HepG2 (cell line): Measurements from ENCODE around the gene TMEM41B. TPM values are rescaled to one million over a fixed set of nuclear protein-coding genes. Genes with fewer than 3 reads are reported as not detected.

Experiments used
- BCL3 ChIP-seq: sonication (generic); formaldehyde crosslinking; IDR thresholded peaks from 2 replicates; pipeline ENCODE4 v1.5.1; 2020; ENCODE audit warnings: mild to moderate bottlenecking, missing genetic modification reagents, moderate library complexity
- EZH2 ChIP-seq: conservative IDR thresholded peaks from 2 replicates; pipeline ENCODE4 v1.6.1; 2012; ENCODE audit warnings: mild to moderate bottlenecking, low read depth, low read length, moderate library complexity
- FOXC1 ChIP-seq: sonication (generic); formaldehyde crosslinking; IDR thresholded peaks from 2 replicates; pipeline ENCODE4 v1.8.0; 2022; ENCODE audit warnings: mild to moderate bottlenecking, missing genetic modification reagents, borderline replicate concordance
- FOXO1 ChIP-seq: sonication (generic); formaldehyde crosslinking; IDR thresholded peaks from 2 replicates; pipeline ENCODE4 v1.4.0; 2020; ENCODE audit warnings: missing genetic modification reagents
- HMGA1 ChIP-seq: sonication (generic); formaldehyde crosslinking; conservative IDR thresholded peaks from 2 replicates; pipeline ENCODE4 v1.4.0; 2020; ENCODE audit warnings: missing genetic modification reagents
- NCOA5 ChIP-seq: sonication (generic); formaldehyde crosslinking; IDR thresholded peaks from 2 replicates; pipeline ENCODE4 v1.4.0; 2020; ENCODE audit warnings: missing genetic modification reagents
- PCBP2 ChIP-seq: fragments of 200-400 bp; formaldehyde crosslinking; optimal IDR thresholded peaks from 2 replicates; pipeline ENCODE3; 2018; ENCODE audit warnings: low read length, low read depth; ENCODE audit not compliant: poor library complexity, severe bottlenecking
- PHF5A ChIP-seq: IDR thresholded peaks from one replicate; pipeline ENCODE4 v1.6.1; 2018; ENCODE audit warnings: low read depth, missing genetic modification reagents; ENCODE audit not compliant: unreplicated experiment
- SAFB2 ChIP-seq: sonication (generic); formaldehyde crosslinking; IDR thresholded peaks from 2 replicates; pipeline ENCODE4 v1.5.1; 2020; ENCODE audit warnings: missing genetic modification reagents, low read depth, mild to moderate bottlenecking, borderline replicate concordance
- U2AF2 ChIP-seq: fragments of 200-400 bp; formaldehyde crosslinking; IDR thresholded peaks from 2 replicates; pipeline ENCODE4 v1.6.1; 2017; ENCODE audit warnings: low read depth, mild to moderate bottlenecking, low read length
- ZBTB7B ChIP-seq: sonication (generic); formaldehyde crosslinking; IDR thresholded peaks from 2 replicates; pipeline ENCODE4 v1.4.0; 2020; ENCODE audit warnings: missing genetic modification reagents
- ZKSCAN1 ChIP-seq: fragments of 150-350 bp; IDR thresholded peaks from 2 replicates; pipeline ENCODE4 v1.6.1; 2014; ENCODE audit warnings: low read length
- ZNF569 ChIP-seq: sonication (generic); formaldehyde crosslinking; IDR thresholded peaks from 2 replicates; pipeline ENCODE4 v1.5.0; 2020; ENCODE audit warnings: mild to moderate bottlenecking, missing genetic modification reagents, moderate library complexity, borderline replicate concordance
- ZNF703 ChIP-seq: sonication (generic); formaldehyde crosslinking; IDR thresholded peaks from 2 replicates; pipeline ENCODE4 v1.5.1; 2020; ENCODE audit warnings: missing genetic modification reagents, mild to moderate bottlenecking, moderate library complexity, borderline replicate concordance
- ZNF780A ChIP-seq: sonication (generic); formaldehyde crosslinking; IDR thresholded peaks from 2 replicates; pipeline ENCODE4 v1.8.0; 2022; ENCODE audit warnings: mild to moderate bottlenecking, missing genetic modification reagents, moderate library complexity
- polyA plus RNA-seq, 8 experiments: library from polyadenylated mRNA; depleted of rRNA in 3 of 8; stranded (reverse) in 7 of 8; unstranded in 1 of 8; fragments of >200 nt; fragmentation: Illumina TruSeq in 4 of 8; extraction: Trizol in 4 of 8; gene quantifications; 2 replicates each; pipeline versions ENCODE4 v1.2.1 to v1.2.3, GENCODE V29; 2011 to 2016; ENCODE audit warnings: low read depth in 4 of 8, missing spikeins in 1 of 8, mixed read lengths in 1 of 8; ENCODE audit not compliant: insufficient read depth in 1 of 8
- total RNA-seq, 5 experiments: library from RNA; depleted of rRNA; stranded (reverse); fragments of >200 nt; fragmentation: Illumina TruSeq; extraction: Trizol; gene quantifications; 2 replicates each; pipeline ENCODE4 v1.2.3, GENCODE V29; 2016; ENCODE audit warnings: low read depth in 1 of 5
- TF ChIP-seq, protein P1 (sequence below): sonication (generic); formaldehyde crosslinking; IDR thresholded peaks from 2 replicates; pipeline ENCODE4 v1.4.0; 2020; ENCODE audit warnings: missing genetic modification reagents
- TF ChIP-seq, protein P2 (sequence below): sonication (generic); formaldehyde crosslinking; IDR thresholded peaks from 2 replicates; pipeline ENCODE4 v1.4.0; 2020; ENCODE audit warnings: missing genetic modification reagents, borderline replicate concordance
- TF ChIP-seq, protein P3 (sequence below): sonication (generic); formaldehyde crosslinking; IDR thresholded peaks from 2 replicates; pipeline ENCODE4 v1.4.0; 2020; ENCODE audit warnings: missing genetic modification reagents
- TF ChIP-seq, protein P4 (sequence below): sonication (generic); formaldehyde crosslinking; IDR thresholded peaks from 2 replicates; pipeline ENCODE4 v1.4.0; 2020; ENCODE audit warnings: missing genetic modification reagents; ENCODE audit errors: not compliant biosample characterization
- TF ChIP-seq, protein P5 (sequence below): sonication (generic); formaldehyde crosslinking; IDR thresholded peaks from 2 replicates; pipeline ENCODE4 v1.8.1; 2023; ENCODE audit warnings: mild to moderate bottlenecking, missing genetic modification reagents, borderline replicate concordance

Gene TMEM41B
- total and polyA plus RNA-seq, 2 of the 13 experiments (the other 11 are each of a cell fraction or from before 2014, with no cell fraction given) = 36.8 to 48.1 TPM

GRCh38 chr11:9314291-9315077 is at the start of gene TMEM41B (continued):
- no peak for TF ChIP-seq ZKSCAN1
- no peak for TF ChIP-seq PHF5A
- no peak for TF ChIP-seq HMGA1 (CRISPR knock-in tag)
- peak; percentile 86 for TF ChIP-seq BCL3 (CRISPR knock-in tag)
- TF ChIP-seq, protein P1, sequence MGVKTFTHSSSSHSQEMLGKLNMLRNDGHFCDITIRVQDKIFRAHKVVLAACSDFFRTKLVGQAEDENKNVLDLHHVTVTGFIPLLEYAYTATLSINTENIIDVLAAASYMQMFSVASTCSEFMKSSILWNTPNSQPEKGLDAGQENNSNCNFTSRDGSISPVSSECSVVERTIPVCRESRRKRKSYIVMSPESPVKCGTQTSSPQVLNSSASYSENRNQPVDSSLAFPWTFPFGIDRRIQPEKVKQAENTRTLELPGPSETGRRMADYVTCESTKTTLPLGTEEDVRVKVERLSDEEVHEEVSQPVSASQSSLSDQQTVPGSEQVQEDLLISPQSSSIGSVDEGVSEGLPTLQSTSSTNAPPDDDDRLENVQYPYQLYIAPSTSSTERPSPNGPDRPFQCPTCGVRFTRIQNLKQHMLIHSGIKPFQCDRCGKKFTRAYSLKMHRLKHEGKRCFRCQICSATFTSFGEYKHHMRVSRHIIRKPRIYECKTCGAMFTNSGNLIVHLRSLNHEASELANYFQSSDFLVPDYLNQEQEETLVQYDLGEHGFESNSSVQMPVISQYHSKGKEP = 0 out of 2 replicates have a peak, but pooled peaks have one; percentile 34
- no peak for TF ChIP-seq ZNF703 (CRISPR knock-in tag)
- TF ChIP-seq, protein P2, sequence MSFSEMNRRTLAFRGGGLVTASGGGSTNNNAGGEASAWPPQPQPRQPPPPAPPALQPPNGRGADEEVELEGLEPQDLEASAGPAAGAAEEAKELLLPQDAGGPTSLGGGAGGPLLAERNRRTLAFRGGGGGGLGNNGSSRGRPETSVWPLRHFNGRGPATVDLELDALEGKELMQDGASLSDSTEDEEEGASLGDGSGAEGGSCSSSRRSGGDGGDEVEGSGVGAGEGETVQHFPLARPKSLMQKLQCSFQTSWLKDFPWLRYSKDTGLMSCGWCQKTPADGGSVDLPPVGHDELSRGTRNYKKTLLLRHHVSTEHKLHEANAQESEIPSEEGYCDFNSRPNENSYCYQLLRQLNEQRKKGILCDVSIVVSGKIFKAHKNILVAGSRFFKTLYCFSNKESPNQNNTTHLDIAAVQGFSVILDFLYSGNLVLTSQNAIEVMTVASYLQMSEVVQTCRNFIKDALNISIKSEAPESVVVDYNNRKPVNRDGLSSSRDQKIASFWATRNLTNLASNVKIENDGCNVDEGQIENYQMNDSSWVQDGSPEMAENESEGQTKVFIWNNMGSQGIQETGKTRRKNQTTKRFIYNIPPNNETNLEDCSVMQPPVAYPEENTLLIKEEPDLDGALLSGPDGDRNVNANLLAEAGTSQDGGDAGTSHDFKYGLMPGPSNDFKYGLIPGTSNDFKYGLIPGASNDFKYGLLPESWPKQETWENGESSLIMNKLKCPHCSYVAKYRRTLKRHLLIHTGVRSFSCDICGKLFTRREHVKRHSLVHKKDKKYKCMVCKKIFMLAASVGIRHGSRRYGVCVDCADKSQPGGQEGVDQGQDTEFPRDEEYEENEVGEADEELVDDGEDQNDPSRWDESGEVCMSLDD (CRISPR knock-in tag) = peak; percentile 66
- TF ChIP-seq U2AF2 = no peak
- TF ChIP-seq ZBTB7B (CRISPR knock-in tag) = peak; percentile 96
- TF ChIP-seq, protein P3, sequence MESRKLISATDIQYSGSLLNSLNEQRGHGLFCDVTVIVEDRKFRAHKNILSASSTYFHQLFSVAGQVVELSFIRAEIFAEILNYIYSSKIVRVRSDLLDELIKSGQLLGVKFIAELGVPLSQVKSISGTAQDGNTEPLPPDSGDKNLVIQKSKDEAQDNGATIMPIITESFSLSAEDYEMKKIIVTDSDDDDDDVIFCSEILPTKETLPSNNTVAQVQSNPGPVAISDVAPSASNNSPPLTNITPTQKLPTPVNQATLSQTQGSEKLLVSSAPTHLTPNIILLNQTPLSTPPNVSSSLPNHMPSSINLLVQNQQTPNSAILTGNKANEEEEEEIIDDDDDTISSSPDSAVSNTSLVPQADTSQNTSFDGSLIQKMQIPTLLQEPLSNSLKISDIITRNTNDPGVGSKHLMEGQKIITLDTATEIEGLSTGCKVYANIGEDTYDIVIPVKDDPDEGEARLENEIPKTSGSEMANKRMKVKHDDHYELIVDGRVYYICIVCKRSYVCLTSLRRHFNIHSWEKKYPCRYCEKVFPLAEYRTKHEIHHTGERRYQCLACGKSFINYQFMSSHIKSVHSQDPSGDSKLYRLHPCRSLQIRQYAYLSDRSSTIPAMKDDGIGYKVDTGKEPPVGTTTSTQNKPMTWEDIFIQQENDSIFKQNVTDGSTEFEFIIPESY (CRISPR knock-in tag) = 0 out of 2 replicates have a peak, but pooled peaks have one; percentile 36
- TF ChIP-seq EZH2 = no peak
- TF ChIP-seq, protein P4, sequence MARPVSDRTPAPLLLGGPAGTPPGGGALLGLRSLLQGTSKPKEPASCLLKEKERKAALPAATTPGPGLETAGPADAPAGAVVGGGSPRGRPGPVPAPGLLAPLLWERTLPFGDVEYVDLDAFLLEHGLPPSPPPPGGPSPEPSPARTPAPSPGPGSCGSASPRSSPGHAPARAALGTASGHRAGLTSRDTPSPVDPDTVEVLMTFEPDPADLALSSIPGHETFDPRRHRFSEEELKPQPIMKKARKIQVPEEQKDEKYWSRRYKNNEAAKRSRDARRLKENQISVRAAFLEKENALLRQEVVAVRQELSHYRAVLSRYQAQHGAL (CRISPR knock-in tag) = no peak
- TF ChIP-seq SAFB2 (CRISPR knock-in tag) = no peak
- no peak for TF ChIP-seq ZNF569 (CRISPR knock-in tag)
- TF ChIP-seq FOXO1 = no peak; the same call in 1 of the 2 replicates
- TF ChIP-seq ZNF780A (CRISPR knock-in tag) = no peak
- no peak for TF ChIP-seq FOXC1
- TF ChIP-seq PCBP2 = no peak
- TF ChIP-seq NCOA5 (CRISPR knock-in tag) = no peak
- TF ChIP-seq, protein P5, sequence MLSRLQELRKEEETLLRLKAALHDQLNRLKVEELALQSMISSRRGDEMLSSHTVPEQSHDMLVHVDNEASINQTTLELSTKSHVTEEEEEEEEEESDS (CRISPR knock-in tag) = 0 out of 2 replicates have a peak, but pooled peaks have one; percentile 41
